UCSD-AML1 (cell line): ENCODE measurements around the gene KIAA1958.
"Not testable (repeated sequence)": the region's sequence is repeated elsewhere in the genome, so short reads cannot be mapped to it uniquely, and the experiment has no call there.

Source experiments
- DNase-seq: peaks from one replicate; lab custom pipeline; 2025; ENCODE audit not compliant: unreplicated experiment; lab: John Stamatoyannopoulos, UW

The KIAA1958 gene

GRCh38 chr9:112591875-112592274 lies 105.2 kb downstream of the KIAA1958 start:
- not testable (repeated sequence) for DNase-seq

DNA sequence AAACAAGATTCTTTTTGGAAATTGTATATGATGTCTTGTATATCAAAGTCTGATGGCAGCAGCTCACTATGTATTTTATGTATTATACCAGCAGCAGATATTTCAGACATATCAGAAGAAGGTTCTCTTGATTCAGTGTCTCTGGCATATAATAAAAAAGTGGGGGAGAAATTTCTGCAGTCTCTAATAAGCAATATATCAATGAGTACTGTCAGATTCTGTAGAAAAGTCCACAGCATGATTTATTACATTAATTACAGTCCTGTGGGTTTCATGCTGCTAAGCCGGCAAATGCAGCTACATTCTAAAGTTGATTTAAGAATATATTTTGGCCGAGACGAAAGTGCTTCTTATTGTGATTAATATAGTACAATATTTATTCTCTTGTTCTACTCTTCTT lies 113.1 kb downstream of the KIAA1958 start:
- no peak for DNase-seq

DNA sequence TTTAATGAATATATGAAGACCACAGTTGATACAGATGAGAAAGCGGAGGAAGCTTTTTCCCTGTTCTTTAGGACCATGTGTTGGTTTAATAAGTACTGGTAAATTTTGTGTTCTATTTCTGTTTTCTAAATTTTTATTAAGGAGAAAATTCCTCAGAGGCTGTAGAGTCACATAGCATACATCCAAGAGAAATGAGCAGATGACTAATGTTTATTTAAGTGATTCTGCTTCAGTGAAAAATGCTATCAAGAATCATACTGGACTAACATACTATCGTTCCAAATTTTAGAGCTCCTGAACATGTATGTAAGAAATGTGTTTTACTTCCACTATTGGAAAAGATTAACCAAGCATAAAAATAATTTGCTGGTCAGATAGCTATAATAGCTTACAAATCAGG lies 115.0 kb downstream of the KIAA1958 start:
- DNase-seq: no peak

GRCh38 chr9:112604790-112605189 lies 118.2 kb downstream of the KIAA1958 start:
- no peak for DNase-seq

DNA sequence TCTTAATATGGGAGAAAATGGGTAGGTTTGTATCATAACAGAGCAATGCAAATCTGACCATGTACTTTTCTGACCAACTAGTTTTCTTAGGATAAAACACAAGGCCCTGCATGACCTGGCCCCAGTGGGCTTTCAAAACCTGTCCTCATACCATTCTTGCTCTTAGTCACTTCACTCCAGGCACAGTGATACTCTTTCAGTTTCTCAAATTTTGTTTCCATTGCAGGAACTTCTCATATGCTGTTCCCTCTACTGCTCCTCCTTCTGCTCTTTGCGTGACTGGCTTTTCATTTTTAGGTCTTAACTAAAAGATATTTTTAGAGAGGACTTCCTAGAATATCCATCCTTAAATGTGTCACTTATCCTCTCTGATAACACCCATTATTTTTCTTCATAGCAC lies 118.9 kb downstream of the KIAA1958 start:
- no peak for DNase-seq

- no peak for DNase-seq
Measured at GRCh38 chr9:112605963-112606699, 119.5 kb downstream of the KIAA1958 start.

DNA sequence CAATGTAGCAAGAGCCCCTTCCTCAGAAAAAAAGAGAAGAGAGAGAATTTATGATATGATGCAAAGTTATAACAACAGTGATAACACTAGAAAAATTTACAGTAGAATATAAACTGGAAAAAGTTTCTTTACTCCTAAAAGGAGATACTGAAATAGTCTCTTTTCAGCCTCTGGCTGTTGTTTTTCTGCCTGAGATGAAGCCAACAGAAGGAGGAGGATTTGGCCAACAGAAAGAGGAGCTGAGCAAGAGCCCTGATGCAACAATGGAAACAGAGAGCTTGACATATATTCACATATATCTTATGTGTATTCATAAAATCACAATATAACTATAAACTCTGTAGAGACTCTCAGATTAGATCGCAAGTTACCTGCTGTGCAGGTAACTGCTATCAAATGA lies 122.2 kb downstream of the KIAA1958 start:
- no peak for DNase-seq

DNA sequence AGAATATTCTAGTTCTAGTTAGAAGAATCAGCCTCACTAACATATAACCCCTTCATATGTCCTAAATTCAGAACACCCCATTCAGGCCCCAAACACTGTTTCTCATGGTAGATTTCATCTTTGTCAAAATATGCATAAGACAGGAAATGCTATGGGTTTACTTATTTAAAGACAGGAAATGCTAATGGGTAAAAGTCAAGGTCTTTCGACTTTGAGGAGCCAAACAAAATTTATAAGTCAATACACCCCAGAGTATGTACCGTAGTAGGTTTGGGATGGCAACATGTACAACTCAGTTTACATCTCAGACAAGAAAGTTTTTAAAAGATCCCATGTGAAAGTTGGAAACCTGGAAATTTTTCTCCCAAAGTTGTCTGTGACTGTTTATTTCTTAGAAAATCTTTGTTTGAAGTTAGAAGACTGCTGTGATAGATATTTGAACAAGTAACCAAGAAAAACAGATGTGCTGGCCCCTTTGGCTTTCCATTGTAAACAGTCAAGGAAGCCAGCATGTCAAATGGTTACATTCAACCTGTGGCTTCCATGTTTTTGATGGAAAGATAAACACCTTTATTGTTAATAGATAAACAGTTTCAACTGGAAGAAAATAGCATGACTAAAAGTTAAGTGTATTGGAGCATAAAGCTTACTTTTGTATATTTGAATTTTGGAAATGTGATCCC lies 129.1 kb downstream of the KIAA1958 start:
- DNase-seq: no peak

DNA sequence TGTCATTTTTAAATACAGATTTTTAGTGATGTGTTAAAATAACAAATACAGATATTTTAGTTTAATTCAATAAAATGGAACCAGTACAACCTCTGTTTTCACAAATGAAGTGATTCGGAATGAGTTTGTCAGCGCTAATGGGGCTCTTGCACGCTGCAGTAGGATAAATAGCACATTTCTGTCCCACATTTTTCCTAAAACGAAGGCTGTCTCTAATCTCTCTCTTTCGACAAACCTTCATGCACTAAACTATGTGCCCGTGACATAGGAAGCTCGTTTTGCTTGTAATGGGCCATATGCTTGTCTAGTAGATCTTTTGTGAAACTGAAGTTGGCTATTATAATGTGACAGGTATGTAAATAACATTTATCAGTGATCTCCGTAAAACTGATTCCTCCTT lies 130.7 kb downstream of the KIAA1958 start:
- DNase-seq: no peak

DNA sequence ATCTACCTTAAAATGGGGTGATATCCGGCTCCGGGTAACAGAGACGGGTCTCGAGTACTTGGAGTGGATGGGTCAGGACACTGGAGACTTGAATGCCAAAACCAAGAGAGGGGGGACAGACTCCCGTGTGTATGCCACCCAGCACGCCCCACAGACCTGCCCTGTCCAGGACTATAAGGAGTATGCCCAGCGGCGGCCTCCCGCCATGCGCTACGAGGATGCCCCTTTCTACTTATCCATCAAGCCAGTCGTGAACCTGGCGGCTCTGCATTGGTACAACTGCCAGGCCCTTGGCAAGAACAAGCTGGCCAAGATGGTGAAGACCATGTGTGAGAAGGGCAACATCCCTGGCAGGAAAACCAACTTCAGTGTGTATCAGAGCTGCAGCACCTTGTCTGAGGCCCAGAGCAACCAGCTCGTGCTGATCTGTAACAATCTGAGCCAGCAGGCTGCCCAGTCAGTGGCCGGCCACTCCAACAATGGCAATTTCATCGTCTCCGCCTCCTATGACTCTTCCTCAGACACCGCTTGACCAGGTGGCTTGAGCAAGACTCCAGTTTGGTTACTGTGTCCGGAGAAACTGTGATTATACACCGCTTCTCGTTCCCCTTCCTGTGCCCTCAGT lies 131.9 kb downstream of the KIAA1958 start:
- DNase-seq: no peak

- no peak for DNase-seq
Measured at GRCh38 chr9:112620388-112620787, 133.8 kb downstream of the KIAA1958 start.

GRCh38 chr9:112621018-112621655 lies 134.5 kb downstream of the KIAA1958 start:
- no peak for DNase-seq

- DNase-seq: no peak
Measured at GRCh38 chr9:112623198-112623597, 136.6 kb downstream of the KIAA1958 start.

- DNase-seq: no peak
Measured at GRCh38 chr9:112624711-112625707, 138.4 kb downstream of the KIAA1958 start.

DNA sequence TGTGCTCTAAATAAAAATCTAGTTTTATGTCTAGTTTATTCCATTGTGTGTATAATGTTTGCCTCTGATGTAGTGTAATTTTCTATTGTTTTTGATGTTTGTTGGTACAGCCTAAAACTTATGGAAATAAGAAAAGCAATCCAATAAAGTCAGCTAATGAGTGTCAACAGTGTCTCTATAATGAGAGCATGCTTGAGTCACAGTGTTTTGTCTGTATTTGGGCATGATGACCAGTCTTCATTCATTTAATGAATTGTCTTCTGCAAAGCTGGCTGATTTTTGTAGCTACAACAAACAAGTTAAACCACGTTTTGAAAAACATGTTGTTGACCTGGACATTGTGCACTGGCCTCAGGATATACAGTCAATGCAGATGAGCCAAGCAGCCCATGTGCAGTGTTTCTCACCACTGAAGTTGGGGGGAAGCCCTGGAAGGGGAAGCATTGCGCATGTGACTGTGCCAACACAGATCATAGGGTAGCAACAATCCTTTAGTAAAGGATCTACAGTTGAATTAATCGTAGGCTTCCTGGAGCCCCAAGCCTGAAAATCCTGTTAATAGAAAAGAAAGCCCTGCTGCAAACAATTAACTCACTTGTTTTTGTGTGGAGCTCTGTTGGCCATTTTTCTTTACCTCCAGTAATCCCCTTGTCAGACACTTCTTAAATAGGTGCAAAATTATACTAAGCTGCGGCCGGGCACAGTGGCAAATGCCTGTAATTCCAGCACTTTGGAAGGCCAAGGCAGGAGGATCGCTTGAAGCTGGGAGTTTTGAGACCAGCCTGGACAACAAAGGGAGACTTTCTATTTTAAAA lies 143.3 kb downstream of the KIAA1958 start:
- no peak for DNase-seq

GRCh38 chr9:112631313-112632070 lies 144.9 kb downstream of the KIAA1958 start:
- no peak for DNase-seq

DNA sequence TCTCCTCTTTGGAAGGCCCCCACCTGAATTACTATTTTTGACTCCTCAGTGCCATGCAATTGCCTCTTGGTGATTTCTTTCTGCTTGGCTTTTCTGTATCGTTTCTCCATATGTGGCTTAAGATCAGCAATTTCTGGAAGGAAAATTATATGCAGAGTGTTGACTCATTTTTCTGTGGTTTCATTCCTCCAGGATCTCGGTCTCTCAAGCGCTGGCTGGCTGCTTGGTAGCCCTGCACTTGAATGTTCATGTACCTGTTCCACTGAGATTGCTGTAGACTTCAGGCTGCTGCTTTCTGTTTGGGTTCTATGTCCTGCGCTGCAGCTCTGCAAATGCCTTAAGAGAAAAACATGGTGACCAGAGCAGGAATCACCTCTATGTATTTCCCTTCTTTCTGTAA lies 153.7 kb downstream of the KIAA1958 start:
- no peak for DNase-seq

DNA sequence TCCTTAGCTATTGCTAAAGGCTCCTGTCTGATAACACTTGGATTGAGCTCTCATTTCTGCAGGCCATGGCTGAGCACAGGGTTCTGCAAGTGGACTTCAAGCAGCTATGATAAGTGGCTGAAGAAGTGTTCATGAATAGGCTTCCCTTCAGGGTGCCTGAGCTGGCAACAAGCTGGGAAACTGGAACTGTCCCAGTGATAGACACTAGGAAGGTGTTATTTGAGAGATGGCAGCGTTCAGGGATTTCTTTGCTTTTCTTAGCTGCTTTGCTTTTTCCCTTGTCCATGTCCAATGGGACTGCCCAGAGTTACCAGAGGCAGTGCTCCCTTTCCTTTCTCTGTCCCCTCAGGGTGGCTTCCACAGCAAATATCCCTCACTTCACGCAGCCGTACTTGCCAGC lies 155.5 kb downstream of the KIAA1958 start:
- no peak for DNase-seq

- no peak for DNase-seq
Measured at GRCh38 chr9:112647596-112647995, 161.0 kb downstream of the KIAA1958 start.
